Nephron progenitor cell (in vitro differentiated cells): ENCODE data around the gene RNF220.

Experiments
- DNase-seq: peaks from one replicate; pipeline ENCODE4 v3.0.0; 2021
- H3K27ac Mint-ChIP-seq: 2 replicates; pipeline ENCODE4 v1.8.0; 2021; ENCODE audit warnings: mild to moderate bottlenecking, moderate library complexity, mixed read lengths
- H3K27me3 Mint-ChIP-seq: 2 replicates; pipeline ENCODE4 v1.8.0; 2021; ENCODE audit warnings: mild to moderate bottlenecking, low read depth, mixed read lengths; ENCODE audit not compliant: poor library complexity
- H3K36me3 Mint-ChIP-seq: 2 replicates; pipeline ENCODE4 v1.8.0; 2021; ENCODE audit warnings: low read depth, mixed read lengths
- H3K4me1 Mint-ChIP-seq: 2 replicates; pipeline ENCODE4 v1.8.0; 2021; ENCODE audit warnings: mixed read lengths
- H3K4me3 Mint-ChIP-seq: 2 replicates; pipeline ENCODE4 v1.8.0; 2021; ENCODE audit warnings: mild to moderate bottlenecking, moderate library complexity, mixed read lengths
- H3K9me3 Mint-ChIP-seq: 2 replicates; pipeline ENCODE4 v1.8.0; 2021; ENCODE audit warnings: mild to moderate bottlenecking, moderate library complexity, mixed read lengths
- TF ChIP-seq, protein P1 (sequence below): fragments of 200-600 bp; sonication (generic); IDR thresholded peaks from 2 replicates; pipeline ENCODE4 v1.5.0; 2021; ENCODE audit warnings: antibody characterized with exemption

The RNF220 gene

GRCh38 chr1:44401256-44402228, 3.5 kb upstream of the RNF220 start:
- Mint-ChIP-seq H3K27ac (no peak overlapping the region), H3K4me3 (no peak overlapping the region), H3K27me3 (peaks cover 49% of the 10 kb centered on the region), H3K36me3 (no peaks in the 10 kb centered on the region), H3K4me1 (peaks cover 10% of the 10 kb centered on the region), H3K9me3 (no peaks in the 10 kb centered on the region)
- DNase-seq = no peak
- TF ChIP-seq, protein P1, sequence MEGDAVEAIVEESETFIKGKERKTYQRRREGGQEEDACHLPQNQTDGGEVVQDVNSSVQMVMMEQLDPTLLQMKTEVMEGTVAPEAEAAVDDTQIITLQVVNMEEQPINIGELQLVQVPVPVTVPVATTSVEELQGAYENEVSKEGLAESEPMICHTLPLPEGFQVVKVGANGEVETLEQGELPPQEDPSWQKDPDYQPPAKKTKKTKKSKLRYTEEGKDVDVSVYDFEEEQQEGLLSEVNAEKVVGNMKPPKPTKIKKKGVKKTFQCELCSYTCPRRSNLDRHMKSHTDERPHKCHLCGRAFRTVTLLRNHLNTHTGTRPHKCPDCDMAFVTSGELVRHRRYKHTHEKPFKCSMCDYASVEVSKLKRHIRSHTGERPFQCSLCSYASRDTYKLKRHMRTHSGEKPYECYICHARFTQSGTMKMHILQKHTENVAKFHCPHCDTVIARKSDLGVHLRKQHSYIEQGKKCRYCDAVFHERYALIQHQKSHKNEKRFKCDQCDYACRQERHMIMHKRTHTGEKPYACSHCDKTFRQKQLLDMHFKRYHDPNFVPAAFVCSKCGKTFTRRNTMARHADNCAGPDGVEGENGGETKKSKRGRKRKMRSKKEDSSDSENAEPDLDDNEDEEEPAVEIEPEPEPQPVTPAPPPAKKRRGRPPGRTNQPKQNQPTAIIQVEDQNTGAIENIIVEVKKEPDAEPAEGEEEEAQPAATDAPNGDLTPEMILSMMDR = no peak

DNA sequence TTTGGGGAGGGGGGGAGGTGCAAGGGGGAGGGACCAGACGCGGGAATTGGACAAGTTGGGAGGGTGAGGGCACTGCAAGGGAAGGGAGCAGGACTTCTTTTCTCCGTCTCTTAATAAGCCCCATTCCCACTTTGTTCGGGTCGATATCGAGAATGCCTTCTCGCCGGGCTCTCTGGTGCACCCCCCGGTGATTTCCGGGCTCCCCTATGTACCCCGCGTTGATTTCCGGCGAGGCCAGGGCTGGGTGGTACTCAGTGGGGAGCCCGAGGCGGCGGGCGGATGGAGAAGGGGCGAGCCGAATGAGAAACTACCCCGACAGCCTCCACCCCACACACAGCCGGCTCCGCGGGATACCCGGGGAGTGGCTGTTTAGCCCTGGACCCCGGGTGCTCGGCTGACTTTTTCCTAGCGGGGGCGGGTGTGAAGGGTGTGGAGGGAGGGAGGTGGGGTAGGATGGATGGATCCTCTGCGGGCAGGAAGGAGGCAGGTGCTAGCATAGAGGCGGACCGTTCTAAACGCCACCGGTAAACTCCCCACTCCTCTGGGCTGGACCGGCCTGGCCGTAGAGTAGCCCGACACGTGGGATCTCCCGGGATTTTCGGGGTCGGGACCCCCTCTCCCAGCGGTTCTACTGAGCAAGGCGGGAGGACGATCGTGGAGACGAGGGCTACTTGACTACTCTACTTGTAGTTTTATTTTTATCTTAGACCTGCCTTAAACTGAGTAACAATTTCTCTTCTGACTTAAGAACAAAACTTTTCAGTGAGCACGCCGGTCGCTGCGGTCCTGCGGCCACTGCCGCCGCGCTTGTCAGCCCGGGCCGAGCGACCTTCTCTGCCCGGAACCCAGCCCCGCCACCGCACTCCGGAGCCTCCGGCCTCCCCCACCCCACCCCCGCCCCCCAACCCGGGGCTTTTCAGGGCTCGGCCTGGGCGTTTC, 1.0 kb downstream of the RNF220 start:
- peaks cover 21% of the 10 kb centered on the region for H3K27me3 Mint-ChIP-seq
- no peak overlapping the region for H3K27ac Mint-ChIP-seq
- no peaks in the 10 kb centered on the region for H3K9me3 Mint-ChIP-seq
- H3K4me1 Mint-ChIP-seq = peaks cover 10% of the 10 kb centered on the region
- no peaks in the 10 kb centered on the region for H3K36me3 Mint-ChIP-seq
- TF ChIP-seq, protein P1 = no peak
- peak; percentile 49 for DNase-seq
- H3K4me3 Mint-ChIP-seq = peak overlapping the region; percentile 94

GRCh38 chr1:44406737-44407429, 1.8 kb downstream of the RNF220 start:
- H3K4me1 Mint-ChIP-seq = peaks cover 10% of the 10 kb centered on the region
- peak overlapping the region; percentile 94 for H3K4me3 Mint-ChIP-seq
- no peaks in the 10 kb centered on the region for H3K9me3 Mint-ChIP-seq
- peaks cover 21% of the 10 kb centered on the region for H3K27me3 Mint-ChIP-seq
- TF ChIP-seq, protein P1 = no peak
- no peak overlapping the region for H3K27ac Mint-ChIP-seq
- DNase-seq = peak; percentile 38
- H3K36me3 Mint-ChIP-seq = no peaks in the 10 kb centered on the region

GRCh38 chr1:44407430-44408211, 2.6 kb downstream of the RNF220 start:
- no peaks in the 10 kb centered on the region for H3K36me3 Mint-ChIP-seq
- peak; percentile 70 for DNase-seq
- H3K27ac Mint-ChIP-seq = no peak overlapping the region
- H3K4me3 Mint-ChIP-seq = peak overlapping the region; percentile 94
- peaks cover 10% of the 10 kb centered on the region for H3K4me1 Mint-ChIP-seq
- TF ChIP-seq, protein P1 = no peak
- peaks cover 21% of the 10 kb centered on the region for H3K27me3 Mint-ChIP-seq
- H3K9me3 Mint-ChIP-seq = no peaks in the 10 kb centered on the region

- peaks cover 20% of the 10 kb centered on the region for H3K27me3 Mint-ChIP-seq
- H3K36me3 Mint-ChIP-seq = no peaks in the 10 kb centered on the region
- H3K4me1 Mint-ChIP-seq = peaks cover 10% of the 10 kb centered on the region
- no peaks in the 10 kb centered on the region for H3K9me3 Mint-ChIP-seq
- no peak overlapping the region for H3K4me3 Mint-ChIP-seq
- no peak for DNase-seq
- TF ChIP-seq, protein P1 = no peak
- H3K27ac Mint-ChIP-seq = peak overlapping the region; percentile 62
Observed at GRCh38 chr1:44408212-44408582, 3.1 kb downstream of the RNF220 start.
